Measurements from ENCODE around the gene PRDM15.

GRCh38 chr21:41863439-41863740 lies 15.8 kb downstream of the PRDM15 start:
- TF ChIP-seq, protein P1, sequence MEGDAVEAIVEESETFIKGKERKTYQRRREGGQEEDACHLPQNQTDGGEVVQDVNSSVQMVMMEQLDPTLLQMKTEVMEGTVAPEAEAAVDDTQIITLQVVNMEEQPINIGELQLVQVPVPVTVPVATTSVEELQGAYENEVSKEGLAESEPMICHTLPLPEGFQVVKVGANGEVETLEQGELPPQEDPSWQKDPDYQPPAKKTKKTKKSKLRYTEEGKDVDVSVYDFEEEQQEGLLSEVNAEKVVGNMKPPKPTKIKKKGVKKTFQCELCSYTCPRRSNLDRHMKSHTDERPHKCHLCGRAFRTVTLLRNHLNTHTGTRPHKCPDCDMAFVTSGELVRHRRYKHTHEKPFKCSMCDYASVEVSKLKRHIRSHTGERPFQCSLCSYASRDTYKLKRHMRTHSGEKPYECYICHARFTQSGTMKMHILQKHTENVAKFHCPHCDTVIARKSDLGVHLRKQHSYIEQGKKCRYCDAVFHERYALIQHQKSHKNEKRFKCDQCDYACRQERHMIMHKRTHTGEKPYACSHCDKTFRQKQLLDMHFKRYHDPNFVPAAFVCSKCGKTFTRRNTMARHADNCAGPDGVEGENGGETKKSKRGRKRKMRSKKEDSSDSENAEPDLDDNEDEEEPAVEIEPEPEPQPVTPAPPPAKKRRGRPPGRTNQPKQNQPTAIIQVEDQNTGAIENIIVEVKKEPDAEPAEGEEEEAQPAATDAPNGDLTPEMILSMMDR (conservative IDR thresholded peaks at IDR 0.05 in 1 of 2, IDR thresholded peaks at IDR 0.05 in 1 of 2; ENCODE audit: low read depth in 1 of 2, low read length in 2 of 2): no peak
- no peak for TF ChIP-seq EZH2 (IDR thresholded peaks at IDR 0.05; ENCODE audit: low read length, missing control alignments)

All from fibroblast of lung (primary cell).